BLaER1 treated with 17β-estradiol and CSF1 and Interleukin-3, amounts not matched to agents 10 nM and 100 nM (cell line): ENCODE results near the gene MGRN1.

ENCODE experiments used
- H3K27ac ChIP-seq, 11 experiments: shearing (Covaris generic); formaldehyde crosslinking; 2 replicates each; pipeline ENCODE4 v1.8.1; 2022
- H3K27me3 ChIP-seq, 11 experiments: shearing (Covaris generic); formaldehyde crosslinking; 2 replicates each; pipeline ENCODE4 v1.8.1; 2022
- H3K36me3 ChIP-seq, 11 experiments: shearing (Covaris generic); formaldehyde crosslinking; 2 replicates each; pipeline ENCODE4 v1.8.1; 2022
- H3K4me1 ChIP-seq, 10 experiments: shearing (Covaris generic); formaldehyde crosslinking; 2 replicates each; pipeline ENCODE4 v1.8.1; 2022
- H3K4me2 ChIP-seq, 11 experiments: shearing (Covaris generic); formaldehyde crosslinking; 2 replicates each; pipeline ENCODE4 v1.8.1; 2022
- H3K4me3 ChIP-seq, 10 experiments: shearing (Covaris generic); formaldehyde crosslinking; 2 replicates each; pipeline ENCODE4 v1.8.1; 2022
- H3K9ac ChIP-seq, 11 experiments: shearing (Covaris generic); formaldehyde crosslinking; 2 replicates each; pipeline ENCODE4 v1.8.1; 2022
- H3K9me3 ChIP-seq, 11 experiments: shearing (Covaris generic); formaldehyde crosslinking; replicated peaks in 1 of 11; 2 replicates each; pipeline ENCODE4 v1.8.1; 2022
- H4K20me1 ChIP-seq, 11 experiments: shearing (Covaris generic); formaldehyde crosslinking; 2 replicates each; pipeline ENCODE4 v1.8.1; 2022
- Cebpa-rat ChIP-seq, 11 experiments: shearing (Covaris generic); IDR thresholded peaks; 2 replicates each; pipeline ENCODE4 v1.8.1; 2022

Gene MGRN1

GRCh38 chr16:4614571-4615383 is 9.8 kb upstream of the MGRN1 start, which contains the start of gene UBALD1:
Gene UBALD1 (minus strand): TSS chr16:4614888. CDS start chr16:4614797, 91 bp downstream.
- Histone ChIP-seq H3K9me3 (no peaks in the 10 kb centered on the region), H3K36me3 (peaks cover 1 to 17% (median 5%) of the 10 kb centered on the region in 11 experiments; a peak in 15 of 22 replicates), H3K27me3 (no peaks in the 10 kb centered on the region), H3K4me1 (peaks cover 55 to 66% (median 62%) of the 10 kb centered on the region in 10 experiments), H3K27ac (peak within 1 kb of the TSS; percentile 70 to 96 (median 91)), H3K4me3 (peak within 1 kb of the TSS; percentile 74 to 100 (median 90)), H3K4me2 (peak within 1 kb of the TSS; percentile 87 to 100 (median 99)), H4K20me1 (peaks cover 41 to 47% (median 42%) of the 10 kb centered on the region in 11 experiments), H3K9ac (peak within 1 kb of the TSS; percentile 87 to 98 (median 94))
- no peak for TF ChIP-seq Cebpa-rat (IDR thresholded peaks at IDR 0.05)

- Histone ChIP-seq H3K36me3 (peaks cover 0 to 9% (median 0%) of the 10 kb centered on the region in 11 experiments; a peak in 3 of 22 replicates), H3K4me2 (peak overlapping the region; percentile 87 to 100 (median 99)), H3K27ac (peak overlapping the region; percentile 65 to 96 (median 91); a peak in 21 of 22 replicates), H3K4me3 (peak overlapping the region; percentile 74 to 100 (median 90); a peak in 19 of 20 replicates), H3K4me1 (peaks cover 50 to 61% (median 56%) of the 10 kb centered on the region in 10 experiments), H3K9me3 (no peaks in the 10 kb centered on the region), H3K27me3 (no peaks in the 10 kb centered on the region), H4K20me1 (peaks cover 33 to 40% (median 35%) of the 10 kb centered on the region in 11 experiments), H3K9ac (peak overlapping the region; percentile 87 to 98 (median 94))
- no peak for TF ChIP-seq Cebpa-rat (IDR thresholded peaks at IDR 0.05)
Observed at GRCh38 chr16:4615384-4616046, 9.1 kb upstream of the MGRN1 start.

GRCh38 chr16:4616047-4616811 is 8.4 kb upstream of the MGRN1 start:
- peaks cover 26 to 33% (median 28%) of the 10 kb centered on the region in 11 experiments for H4K20me1 ChIP-seq

GRCh38 chr16:4617880-4618279 is 6.7 kb upstream of the MGRN1 start:
- no peak overlapping the region; a peak in 1 of 22 replicates for H3K9ac ChIP-seq
- TF ChIP-seq Cebpa-rat (IDR thresholded peaks at IDR 0.05) = no peak
- peaks cover 10 to 16% (median 12%) of the 10 kb centered on the region in 11 experiments; a peak in 21 of 22 replicates for H4K20me1 ChIP-seq
- no peaks in the 10 kb centered on the region for H3K9me3 ChIP-seq
- no peaks in the 10 kb centered on the region for H3K36me3 ChIP-seq
- H3K27ac ChIP-seq = peak overlapping the region in 1 of 11 experiments; percentile 92; a peak in 3 of 22 replicates
- no peaks in the 10 kb centered on the region for H3K27me3 ChIP-seq
- peak overlapping the region in 4 of 11 experiments; percentile 82 to 90 (median 86); a peak in 3 of 22 replicates for H3K4me2 ChIP-seq
- H3K4me1 ChIP-seq = peaks cover 30 to 37% (median 33%) of the 10 kb centered on the region in 10 experiments
- no peak overlapping the region for H3K4me3 ChIP-seq

More at GRCh38 chr16:4616047-4616811, 8.4 kb upstream of the MGRN1 start:
- Histone ChIP-seq H3K27ac (peak overlapping the region; percentile 86 to 96 (median 93)), H3K9ac (peak overlapping the region; percentile 87 to 98 (median 94)), H3K27me3 (no peaks in the 10 kb centered on the region), H3K4me3 (peak overlapping the region; percentile 52 to 100 (median 90)), H3K9me3 (no peaks in the 10 kb centered on the region), H3K36me3 (peaks cover 0 to 4% (median 0%) of the 10 kb centered on the region in 11 experiments; a peak in 1 of 22 replicates), H3K4me1 (peaks cover 43 to 53% (median 50%) of the 10 kb centered on the region in 10 experiments), H3K4me2 (peak overlapping the region; percentile 94 to 100 (median 99))
- no peak for TF ChIP-seq Cebpa-rat (IDR thresholded peaks at IDR 0.05)

- H3K4me2 ChIP-seq = peak overlapping the region in 2 of 11 experiments; percentile 85 to 90; a peak in 2 of 22 replicates
- TF ChIP-seq Cebpa-rat (IDR thresholded peaks at IDR 0.05) = no peak
- no peaks in the 10 kb centered on the region for H3K27me3 ChIP-seq
- no peaks in the 10 kb centered on the region for H3K9me3 ChIP-seq
- no peaks in the 10 kb centered on the region for H3K36me3 ChIP-seq
- H3K4me3 ChIP-seq = no peak overlapping the region
- no peak overlapping the region for H3K9ac ChIP-seq
- peaks cover under 1 to 7% (median 2%) of the 10 kb centered on the region in 11 experiments; a peak in 15 of 22 replicates for H4K20me1 ChIP-seq
- H3K27ac ChIP-seq = no peak overlapping the region
- peaks cover 23 to 33% (median 27%) of the 10 kb centered on the region in 10 experiments for H3K4me1 ChIP-seq
Observed at GRCh38 chr16:4618645-4619418, 5.8 kb upstream of the MGRN1 start.

GRCh38 chr16:4623593-4623992 is 1.0 kb upstream of the MGRN1 start:
- Histone ChIP-seq H3K9me3 (no peaks in the 10 kb centered on the region), H4K20me1 (peaks cover 16 to 33% (median 30%) of the 10 kb centered on the region in 11 experiments; a peak in 18 of 22 replicates), H3K9ac (no peak overlapping the region; a peak in 1 of 22 replicates), H3K27ac (no peak overlapping the region), H3K4me1 (peaks cover 26 to 40% (median 34%) of the 10 kb centered on the region in 10 experiments), H3K27me3 (no peaks in the 10 kb centered on the region), H3K4me2 (peak overlapping the region in 6 of 11 experiments; percentile 46 to 99 (median 60); a peak in 7 of 22 replicates), H3K4me3 (peak overlapping the region in 1 of 10 experiments; percentile 100; a peak in 1 of 20 replicates), H3K36me3 (peaks cover 5 to 18% (median 14%) of the 10 kb centered on the region in 11 experiments; a peak in 18 of 22 replicates)
- TF ChIP-seq Cebpa-rat (IDR thresholded peaks at IDR 0.05) = no peak

- Histone ChIP-seq H3K4me2 (peak overlapping the region; percentile 92 to 99 (median 96)), H3K27me3 (no peaks in the 10 kb centered on the region), H3K36me3 (peaks cover 5 to 31% (median 26%) of the 10 kb centered on the region in 11 experiments; a peak in 20 of 22 replicates), H3K4me1 (peaks cover 26 to 48% (median 44%) of the 10 kb centered on the region in 10 experiments), H4K20me1 (peaks cover 18 to 47% (median 43%) of the 10 kb centered on the region in 11 experiments; a peak in 18 of 22 replicates), H3K27ac (peak overlapping the region; percentile 93 to 98 (median 95)), H3K9me3 (peaks cover 0 to 5% (median 4%) of the 10 kb centered on the region in 11 experiments; a peak in 12 of 22 replicates), H3K9ac (peak overlapping the region; percentile 93 to 99 (median 95)), H3K4me3 (peak overlapping the region; percentile 90 to 100 (median 98))
- TF ChIP-seq Cebpa-rat (IDR thresholded peaks at IDR 0.05) = no peak
Observed at GRCh38 chr16:4624827-4625559, 367 bp downstream of the MGRN1 start.
